ENCODE data around the gene PKD1. TPM values are rescaled to one million over a fixed set of nuclear protein-coding genes. Genes with fewer than 3 reads are reported as not detected.

PKD1 gene
- total and polyA plus RNA-seq, 2 donors (not counting 1 experiment from before 2014, with no cell fraction given), result 100 to 116 TPM

GRCh38 chr16:2155091-2155950, 19.6 kb upstream of the PKD1 start, which contains the start of gene TRAF7:
TSS of gene TRAF7 (plus strand) at chr16:2155782. CDS start at chr16:2163921, 8,139 bp downstream.
- Mint-ChIP-seq H3K4me3 (peak within 1 kb of the TSS; percentile 93), H3K4me1 (peaks cover 70% of the 10 kb centered on the region), H3K9me3 (ENCODE audit: insufficient read depth) (no peaks in the 10 kb centered on the region), H3K27ac (peak within 1 kb of the TSS; percentile 81), H3K27me3 (no peaks in the 10 kb centered on the region)
- Histone ChIP-seq H3K4me1 (ENCODE audit: control insufficient read depth in 2 of 2, insufficient read depth in 2 of 2, low read length in 2 of 2) (peaks cover 43 to 77% of the 10 kb centered on the region in 2 donors), H3K9ac (ENCODE audit: low read length) (peak within 1 kb of the TSS; percentile 99), H3K4me2 (replicated peaks; ENCODE audit: low read depth, low read length, poor library complexity, severe bottlenecking) (peak within 1 kb of the TSS; percentile 98), H4K20me1 (ENCODE audit: control insufficient read depth, insufficient read depth, low read length, poor library complexity, severe bottlenecking) (peaks cover 85% of the 10 kb centered on the region), H3K79me2 (ENCODE audit: control insufficient read depth, insufficient read depth, low read length) (peaks cover 86% of the 10 kb centered on the region), H3K27me3 (replicated peaks in 1 of 4; ENCODE audit: control extremely low read depth in 1 of 4, control insufficient read depth in 3 of 4, insufficient read depth in 4 of 4, low read length in 3 of 4) (no peaks in the 10 kb centered on the region), H3K27ac (ENCODE audit: low read length in 2 of 2) (peak within 1 kb of the TSS; percentile 66 to 84), H3K9me3 (ENCODE audit: control extremely low read depth in 1 of 3, control insufficient read depth in 2 of 3, insufficient read depth in 1 of 3, low read length in 2 of 3) (no peaks in the 10 kb centered on the region), H3K36me3 (replicated peaks in 1 of 2; ENCODE audit: control extremely low read depth in 1 of 2, control insufficient read depth in 1 of 2, extremely low read depth in 1 of 2, insufficient read depth in 2 of 2, low read length in 1 of 2) (peaks cover 0 to 18% of the 10 kb centered on the region in 2 experiments), H3K4me3 (ENCODE audit: control extremely low read depth in 1 of 5, extremely low read depth in 1 of 5, insufficient read depth in 1 of 5, low read depth in 2 of 5, low read length in 4 of 5) (peak within 1 kb of the TSS; percentile 71 to 100 (median 90)), H2AFZ (ENCODE audit: insufficient read depth, low read depth, low read length, poor library complexity, severe bottlenecking) (peak within 1 kb of the TSS; percentile 58)
- TF ChIP-seq CTCF (IDR thresholded peaks at IDR 0.05) (no peak), EZH2 (IDR thresholded peaks at IDR 0.05; ENCODE audit: borderline replicate concordance, insufficient read depth, low read depth, low read length, poor library complexity, severe bottlenecking) (no peak)
- peak; percentile 93 for ATAC-seq (ENCODE audit: low read depth)
- POLR2A ChIA-PET, result interaction anchor here (0.6 to 1.8 kb wide), 25 partner anchors 9 to 1348 kb away, joined by 3 to 16 read pairs (median 4); partner anchors contain the start of genes ATP6V0C, ECI1, MLST8 and MSRB1
- WGBS (ENCODE audit: insufficient coverage), result under 1% methylated on average over 94 of the region's 94 CpGs
- intact Hi-C loops (cut with micrococcal nuclease), result loop anchor here (1.0 to 10.0 kb wide), 15 partner anchors 15 to 749 kb away; partner anchors contain the start of genes ATP6V0C, E4F1, ECI1 and MLST8
- peak; percentile 100 for DNase-seq
- CTCF ChIA-PET, result interaction anchor here (0.6 to 5.9 kb wide), 25 partner anchors 8 to 988 kb away, joined by 3 to 72 read pairs (median 4); partner anchors contain the start of genes E4F1, ECI1, MLST8 and NHERF2

All from B cell (primary cell).